GM23338 (cell line): Measurements from ENCODE around the gene HGS. TPM values are rescaled to one million over a fixed set of nuclear protein-coding genes. Genes with fewer than 3 reads are reported as not detected.

Experiments
- ATAC-seq: fragments of 200-7000 bp; cut with Tn5 transposase; 3 replicates; pipeline ENCODE4 v1.9.1; 2020
- DNase-seq: peaks from one replicate; pipeline ENCODE4 v3.0.0-alpha.2; 2015; ENCODE audit warnings: low spot score
- H2AFZ ChIP-seq: fragments of 200-600 bp; sonication (generic); 2 replicates; pipeline ENCODE4 v1.8.0; 2016; ENCODE audit warnings: antibody characterized with exemption, mild to moderate bottlenecking, moderate library complexity
- H3F3A ChIP-seq: fragments of 200-600 bp; sonication (generic); replicated peaks from 2 replicates; pipeline ENCODE4 v1.8.0; 2017; ENCODE audit warnings: antibody characterized with exemption, mixed run types, low read depth
- H3K27ac ChIP-seq: fragments of 200-600 bp; sonication (generic); 2 replicates; pipeline ENCODE4 v1.6.1; 2016; ENCODE audit warnings: low read depth
- H3K27me3 ChIP-seq: fragments of 200-600 bp; sonication (generic); 2 replicates; pipeline ENCODE4 v1.8.0; 2016; ENCODE audit warnings: mild to moderate bottlenecking, mixed run types, moderate library complexity; ENCODE audit not compliant: insufficient read depth
- H3K36me3 ChIP-seq: fragments of 200-600 bp; sonication (generic); 2 replicates; pipeline ENCODE4 v1.8.0; 2016; ENCODE audit warnings: mild to moderate bottlenecking; ENCODE audit not compliant: insufficient read depth
- H3K4me1 ChIP-seq: fragments of 200-600 bp; sonication (generic); 2 replicates; pipeline ENCODE4 v1.8.0; 2016; ENCODE audit warnings: mild to moderate bottlenecking, moderate library complexity; ENCODE audit not compliant: insufficient read depth
- H3K4me2 ChIP-seq: fragments of 200-600 bp; sonication (generic); 2 replicates; pipeline ENCODE4 v1.7.1; 2017; ENCODE audit warnings: mixed run types
- H3K4me3 ChIP-seq: fragments of 200-600 bp; sonication (generic); 2 replicates; pipeline ENCODE4 v1.6.1; 2016; ENCODE audit warnings: mixed run types
- H3K79me2 ChIP-seq: fragments of 200-600 bp; sonication (generic); replicated peaks from 2 replicates; pipeline ENCODE4 v1.8.0; 2017; ENCODE audit warnings: mild to moderate bottlenecking; ENCODE audit not compliant: insufficient read depth
- H3K9me2 ChIP-seq: fragments of 200-600 bp; sonication (generic); 2 replicates; pipeline ENCODE4 v1.8.0; 2017; ENCODE audit not compliant: insufficient read depth
- H4K20me1 ChIP-seq: fragments of 200-600 bp; sonication (generic); replicated peaks from 2 replicates; pipeline ENCODE4 v1.8.0; 2017; ENCODE audit warnings: mild to moderate bottlenecking; ENCODE audit not compliant: insufficient read depth
- H3K27ac Mint-ChIP-seq: 2 replicates; pipeline ENCODE4 v1.8.0; 2020; ENCODE audit warnings: inconsistent platforms, mild to moderate bottlenecking, moderate library complexity, mixed read lengths
- H3K27me3 Mint-ChIP-seq: 3 replicates; pipeline ENCODE4 v1.8.0; 2022; ENCODE audit warnings: low read depth, mild to moderate bottlenecking, moderate library complexity, mixed read lengths, inconsistent platforms; ENCODE audit not compliant: insufficient read depth, poor library complexity
- H3K36me3 Mint-ChIP-seq: 3 replicates; pipeline ENCODE4 v1.8.0; 2021; ENCODE audit warnings: low read depth, mild to moderate bottlenecking, inconsistent platforms, moderate library complexity, mixed read lengths
- H3K4me1 Mint-ChIP-seq: 3 replicates; pipeline ENCODE4 v1.8.0; 2020; ENCODE audit warnings: mild to moderate bottlenecking, inconsistent platforms, mixed read lengths
- H3K4me3 Mint-ChIP-seq: 3 replicates; pipeline ENCODE4 v1.8.0; 2021; ENCODE audit warnings: moderate library complexity, mild to moderate bottlenecking, inconsistent platforms, mixed read lengths
- H3K9me3 Mint-ChIP-seq: 3 replicates; pipeline ENCODE4 v1.8.0; 2020; ENCODE audit warnings: moderate library complexity, mild to moderate bottlenecking, inconsistent platforms, mixed read lengths
- CREB1 ChIP-seq: fragments of 250-450 bp; sonication (Bioruptor Pico); IDR thresholded peaks from 2 replicates; pipeline ENCODE4 v1.5.0; 2020; ENCODE audit warnings: low read depth, mild to moderate bottlenecking, moderate library complexity
- CTCF ChIP-seq, 2 experiments: fragments of 200-600 bp in 1 of 2; sonication (generic) in 1 of 2; conservative IDR thresholded peaks; 2 replicates each; pipeline versions ENCODE4 v1.5.1 to v1.6.1; 2016 to 2017; ENCODE audit warnings: antibody characterized with exemption in 2 of 2, low read depth in 2 of 2, mild to moderate bottlenecking in 2 of 2, moderate library complexity in 1 of 2
- EZH2 ChIP-seq: fragments of 200-600 bp; sonication (generic); IDR thresholded peaks from one replicate; pipeline ENCODE4 v1.8.0; 2017; ENCODE audit warnings: antibody characterized with exemption, mild to moderate bottlenecking, low read depth; ENCODE audit not compliant: unreplicated experiment
- EZH2phosphoT487 ChIP-seq: fragments of 200-600 bp; sonication (generic); IDR thresholded peaks from one replicate; pipeline ENCODE4 v1.8.1; 2018; ENCODE audit warnings: antibody characterized with exemption; ENCODE audit not compliant: unreplicated experiment
- NANOG ChIP-seq: IDR thresholded peaks from 2 replicates; pipeline ENCODE4 v1.6.1; 2016; ENCODE audit warnings: antibody characterized with exemption, borderline replicate concordance
- POLR2AphosphoS5 ChIP-seq: IDR thresholded peaks from 2 replicates; pipeline ENCODE4 v1.6.1; 2016; ENCODE audit warnings: antibody characterized with exemption, low read depth
- REST ChIP-seq: IDR thresholded peaks from one replicate; pipeline ENCODE4 v1.6.1; 2018; ENCODE audit warnings: antibody characterized with exemption; ENCODE audit not compliant: unreplicated experiment
- ZNF114 ChIP-seq: fragments of 250-450 bp; sonication (Bioruptor Pico); IDR thresholded peaks from 2 replicates; pipeline ENCODE4 v1.5.0; 2020; ENCODE audit warnings: mild to moderate bottlenecking, moderate library complexity
- ZNF331 ChIP-seq: fragments of 250-450 bp; sonication (Bioruptor Pico); IDR thresholded peaks from 2 replicates; pipeline ENCODE4 v1.5.0; 2020; ENCODE audit warnings: low read depth, mild to moderate bottlenecking, moderate library complexity
- polyA plus RNA-seq: library from polyadenylated mRNA; unstranded; fragments of >200 nt; fragmentation: Nextera tagmentation; extraction: Ambion mirVana; gene quantifications from 2 replicates; pipeline ENCODE4 v1.2.1, GENCODE V29; 2016
- total RNA-seq: library from RNA; depleted of rRNA; stranded (reverse); fragments of >200 nt; shearing (Covaris generic); gene quantifications from 2 replicates; pipeline ENCODE4 v1.2.3, GENCODE V29; 2014
- TF ChIP-seq, protein P1 (sequence below): fragments of 250-450 bp; sonication (Bioruptor Pico); IDR thresholded peaks from 2 replicates; pipeline ENCODE4 v1.5.0; 2020; ENCODE audit warnings: mild to moderate bottlenecking, moderate library complexity

Gene HGS
- total and polyA plus RNA-seq, 2 experiments from 2014 or later = 59.0 to 90.2 TPM

DNA sequence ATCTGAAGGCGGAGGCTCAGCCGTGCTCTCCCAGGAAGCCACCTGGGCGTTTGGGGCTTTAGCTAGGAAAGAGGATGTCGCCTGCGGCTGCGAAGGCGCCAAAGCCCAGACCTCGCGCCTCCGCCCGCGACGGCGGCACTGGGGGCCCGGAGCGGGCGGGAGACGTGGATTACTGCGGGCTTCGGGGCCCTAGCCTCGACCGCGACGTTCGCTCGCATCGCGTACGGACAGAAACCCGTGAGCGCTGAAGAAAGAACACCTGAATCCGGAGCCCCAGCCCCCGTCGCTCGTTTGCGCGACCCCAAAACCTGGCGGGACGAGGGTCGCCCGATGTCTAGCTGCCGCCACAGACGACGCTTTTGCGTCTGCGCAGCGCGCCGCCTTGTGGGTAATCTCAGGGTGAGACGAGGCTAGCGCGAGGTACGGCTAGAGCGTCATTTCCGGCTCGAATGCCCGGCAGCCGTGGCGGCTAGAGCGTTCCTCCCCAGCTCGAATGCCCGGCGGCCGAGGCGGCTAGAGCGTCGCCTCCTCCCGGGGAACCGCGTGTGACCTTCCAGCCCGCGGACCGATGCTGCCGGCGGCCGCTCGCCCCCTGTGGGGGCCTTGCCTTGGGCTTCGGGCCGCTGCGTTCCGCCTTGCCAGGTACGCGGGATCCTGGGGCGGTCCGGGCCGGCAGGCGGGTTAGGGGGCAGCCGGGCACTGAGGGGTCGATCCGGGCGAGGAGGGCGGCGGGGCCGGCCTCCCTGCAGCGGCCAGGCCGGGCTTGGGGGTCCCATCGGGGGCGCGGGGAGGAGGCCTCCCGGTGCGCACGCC, 19.3 kb downstream of the HGS start, which contains the start of gene MRPL12 (continued):
- TF ChIP-seq REST = no peak
- no peak for TF ChIP-seq ZNF114 (CRISPR knock-in tag)
- no peak for TF ChIP-seq EZH2phosphoT487
- peak; percentile 94 for TF ChIP-seq CREB1 (CRISPR knock-in tag)
- TF ChIP-seq NANOG = no peak

- peak overlapping the region; percentile 99 for H3K4me3 ChIP-seq
- H3F3A ChIP-seq = peaks cover 33% of the 10 kb centered on the region
- ATAC-seq (no peak), DNase-seq (no peak)
- H4K20me1 ChIP-seq = peaks cover 8% of the 10 kb centered on the region
- H3K4me3 Mint-ChIP-seq = peak overlapping the region; percentile 95
- no peaks in the 10 kb centered on the region for H3K9me2 ChIP-seq
- peaks cover 7% of the 10 kb centered on the region for H3K36me3 ChIP-seq
- H3K4me1 Mint-ChIP-seq = peaks cover 11% of the 10 kb centered on the region; the same call in 2 of the 3 replicates
- H3K27ac Mint-ChIP-seq = peak overlapping the region; percentile 89
- H3K9me3 Mint-ChIP-seq = no peaks in the 10 kb centered on the region
- peaks cover 10% of the 10 kb centered on the region for H3K4me1 ChIP-seq
- H3K27me3 Mint-ChIP-seq = peaks cover 15% of the 10 kb centered on the region
- peaks cover 41% of the 10 kb centered on the region for H3K79me2 ChIP-seq
- H3K4me2 ChIP-seq = peak overlapping the region; percentile 100
- peak overlapping the region; percentile 63 for H3K27ac ChIP-seq
- H2AFZ ChIP-seq = 0 out of 2 replicates have a peak overlapping the region, but pooled peaks have one; percentile 32
- no peaks in the 10 kb centered on the region for H3K27me3 ChIP-seq
- H3K36me3 Mint-ChIP-seq = peaks cover 59% of the 10 kb centered on the region
- no peak for TF ChIP-seq EZH2
- no peak for TF ChIP-seq CREB1 (CRISPR knock-in tag)
- TF ChIP-seq POLR2AphosphoS5 = no peak
- TF ChIP-seq CTCF (conservative IDR thresholded peaks at IDR 0.05; ENCODE audit: low read depth in 2 of 2) = no peak
- TF ChIP-seq, protein P1, sequence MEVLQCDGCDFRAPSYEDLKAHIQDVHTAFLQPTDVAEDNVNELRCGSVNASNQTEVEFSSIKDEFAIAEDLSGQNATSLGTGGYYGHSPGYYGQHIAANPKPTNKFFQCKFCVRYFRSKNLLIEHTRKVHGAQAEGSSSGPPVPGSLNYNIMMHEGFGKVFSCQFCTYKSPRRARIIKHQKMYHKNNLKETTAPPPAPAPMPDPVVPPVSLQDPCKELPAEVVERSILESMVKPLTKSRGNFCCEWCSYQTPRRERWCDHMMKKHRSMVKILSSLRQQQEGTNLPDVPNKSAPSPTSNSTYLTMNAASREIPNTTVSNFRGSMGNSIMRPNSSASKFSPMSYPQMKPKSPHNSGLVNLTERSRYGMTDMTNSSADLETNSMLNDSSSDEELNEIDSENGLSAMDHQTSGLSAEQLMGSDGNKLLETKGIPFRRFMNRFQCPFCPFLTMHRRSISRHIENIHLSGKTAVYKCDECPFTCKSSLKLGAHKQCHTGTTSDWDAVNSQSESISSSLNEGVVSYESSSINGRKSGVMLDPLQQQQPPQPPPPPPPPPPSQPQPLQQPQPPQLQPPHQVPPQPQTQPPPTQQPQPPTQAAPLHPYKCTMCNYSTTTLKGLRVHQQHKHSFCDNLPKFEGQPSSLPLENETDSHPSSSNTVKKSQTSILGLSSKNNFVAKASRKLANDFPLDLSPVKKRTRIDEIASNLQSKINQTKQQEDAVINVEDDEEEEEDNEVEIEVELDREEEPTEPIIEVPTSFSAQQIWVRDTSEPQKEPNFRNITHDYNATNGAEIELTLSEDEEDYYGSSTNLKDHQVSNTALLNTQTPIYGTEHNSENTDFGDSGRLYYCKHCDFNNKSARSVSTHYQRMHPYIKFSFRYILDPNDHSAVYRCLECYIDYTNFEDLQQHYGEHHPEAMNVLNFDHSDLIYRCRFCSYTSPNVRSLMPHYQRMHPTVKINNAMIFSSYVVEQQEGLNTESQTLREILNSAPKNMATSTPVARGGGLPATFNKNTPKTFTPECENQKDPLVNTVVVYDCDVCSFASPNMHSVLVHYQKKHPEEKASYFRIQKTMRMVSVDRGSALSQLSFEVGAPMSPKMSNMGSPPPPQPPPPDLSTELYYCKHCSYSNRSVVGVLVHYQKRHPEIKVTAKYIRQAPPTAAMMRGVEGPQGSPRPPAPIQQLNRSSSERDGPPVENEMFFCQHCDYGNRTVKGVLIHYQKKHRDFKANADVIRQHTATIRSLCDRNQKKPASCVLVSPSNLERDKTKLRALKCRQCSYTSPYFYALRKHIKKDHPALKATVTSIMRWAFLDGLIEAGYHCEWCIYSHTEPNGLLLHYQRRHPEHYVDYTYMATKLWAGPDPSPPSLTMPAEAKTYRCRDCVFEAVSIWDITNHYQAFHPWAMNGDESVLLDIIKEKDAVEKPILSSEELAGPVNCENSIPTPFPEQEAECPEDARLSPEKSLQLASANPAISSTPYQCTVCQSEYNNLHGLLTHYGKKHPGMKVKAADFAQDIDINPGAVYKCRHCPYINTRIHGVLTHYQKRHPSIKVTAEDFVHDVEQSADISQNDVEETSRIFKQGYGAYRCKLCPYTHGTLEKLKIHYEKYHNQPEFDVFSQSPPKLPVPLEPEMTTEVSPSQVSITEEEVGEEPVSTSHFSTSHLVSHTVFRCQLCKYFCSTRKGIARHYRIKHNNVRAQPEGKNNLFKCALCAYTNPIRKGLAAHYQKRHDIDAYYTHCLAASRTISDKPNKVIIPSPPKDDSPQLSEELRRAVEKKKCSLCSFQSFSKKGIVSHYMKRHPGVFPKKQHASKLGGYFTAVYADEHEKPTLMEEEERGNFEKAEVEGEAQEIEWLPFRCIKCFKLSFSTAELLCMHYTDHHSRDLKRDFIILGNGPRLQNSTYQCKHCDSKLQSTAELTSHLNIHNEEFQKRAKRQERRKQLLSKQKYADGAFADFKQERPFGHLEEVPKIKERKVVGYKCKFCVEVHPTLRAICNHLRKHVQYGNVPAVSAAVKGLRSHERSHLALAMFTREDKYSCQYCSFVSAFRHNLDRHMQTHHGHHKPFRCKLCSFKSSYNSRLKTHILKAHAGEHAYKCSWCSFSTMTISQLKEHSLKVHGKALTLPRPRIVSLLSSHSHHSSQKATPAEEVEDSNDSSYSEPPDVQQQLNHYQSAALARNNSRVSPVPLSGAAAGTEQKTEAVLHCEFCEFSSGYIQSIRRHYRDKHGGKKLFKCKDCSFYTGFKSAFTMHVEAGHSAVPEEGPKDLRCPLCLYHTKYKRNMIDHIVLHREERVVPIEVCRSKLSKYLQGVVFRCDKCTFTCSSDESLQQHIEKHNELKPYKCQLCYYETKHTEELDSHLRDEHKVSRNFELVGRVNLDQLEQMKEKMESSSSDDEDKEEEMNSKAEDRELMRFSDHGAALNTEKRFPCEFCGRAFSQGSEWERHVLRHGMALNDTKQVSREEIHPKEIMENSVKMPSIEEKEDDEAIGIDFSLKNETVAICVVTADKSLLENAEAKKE (CRISPR knock-in tag) = no peak
- TF ChIP-seq EZH2phosphoT487 = no peak
- no peak for TF ChIP-seq ZNF331 (CRISPR knock-in tag)
- TF ChIP-seq ZNF114 (CRISPR knock-in tag) = no peak
Measured at GRCh38 chr17:81703747-81704654, 20.2 kb downstream of the HGS start.
